KOPT-K1 (cell line): Measurements from ENCODE around the gene SUN3.

Experiments
- H3K27ac ChIP-seq: fragments of 200-600 bp; sonication (generic); 2 replicates; pipeline ENCODE4 v1.5.1; 2016; ENCODE audit warnings: antibody characterized with exemption, mild to moderate bottlenecking, low read depth, low read length; ENCODE audit not compliant: poor library complexity, severe bottlenecking
- H3K36me3 ChIP-seq: fragments of 200-600 bp; sonication (generic); 2 replicates; pipeline ENCODE4 v1.5.1; 2017; ENCODE audit warnings: antibody characterized with exemption, mild to moderate bottlenecking, low read length, moderate library complexity; ENCODE audit not compliant: insufficient read depth
- H3K9me3 ChIP-seq: fragments of 200-600 bp; sonication (generic); 2 replicates; pipeline ENCODE4 v1.5.1; 2017; ENCODE audit warnings: antibody characterized with exemption, low read length, mild to moderate bottlenecking; ENCODE audit not compliant: insufficient read depth, poor library complexity, severe bottlenecking

Gene SUN3

GRCh38 chr7:47973739-47974138, 55.2 kb downstream of the SUN3 start:
- Histone ChIP-seq H3K9me3 (no peaks in the 10 kb centered on the region), H3K36me3 (peaks cover 92% of the 10 kb centered on the region), H3K27ac (no peak overlapping the region)

DNA sequence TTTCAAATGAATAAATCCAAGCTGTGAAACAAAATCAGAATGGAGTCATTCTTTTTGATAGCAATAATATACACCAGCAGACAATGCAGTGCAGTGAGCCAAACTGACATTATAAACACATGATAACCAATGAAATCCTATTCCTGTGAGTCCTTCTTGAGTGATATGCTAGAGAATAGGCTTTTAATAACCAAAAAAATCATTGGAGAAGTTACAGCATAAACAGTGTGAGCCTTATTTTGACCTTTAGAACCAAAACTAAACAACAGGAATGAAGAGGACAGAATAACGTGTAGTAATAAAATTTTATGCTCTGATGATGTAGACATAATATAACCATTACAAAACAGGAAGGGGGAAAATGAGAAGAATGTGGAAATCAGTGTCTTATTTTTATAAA, 58.1 kb downstream of the SUN3 start:
- H3K36me3 ChIP-seq: peaks cover 97% of the 10 kb centered on the region
- no peak overlapping the region for H3K27ac ChIP-seq
- no peaks in the 10 kb centered on the region for H3K9me3 ChIP-seq

GRCh38 chr7:47968847-47969774, 59.8 kb downstream of the SUN3 start:
- Histone ChIP-seq H3K9me3 (no peaks in the 10 kb centered on the region), H3K27ac (no peak overlapping the region), H3K36me3 (peaks cover 97% of the 10 kb centered on the region)

- H3K27ac ChIP-seq: no peak overlapping the region
- peaks cover 97% of the 10 kb centered on the region for H3K36me3 ChIP-seq
- H3K9me3 ChIP-seq: no peaks in the 10 kb centered on the region
Observed at GRCh38 chr7:47967708-47968107, 61.2 kb downstream of the SUN3 start.

DNA sequence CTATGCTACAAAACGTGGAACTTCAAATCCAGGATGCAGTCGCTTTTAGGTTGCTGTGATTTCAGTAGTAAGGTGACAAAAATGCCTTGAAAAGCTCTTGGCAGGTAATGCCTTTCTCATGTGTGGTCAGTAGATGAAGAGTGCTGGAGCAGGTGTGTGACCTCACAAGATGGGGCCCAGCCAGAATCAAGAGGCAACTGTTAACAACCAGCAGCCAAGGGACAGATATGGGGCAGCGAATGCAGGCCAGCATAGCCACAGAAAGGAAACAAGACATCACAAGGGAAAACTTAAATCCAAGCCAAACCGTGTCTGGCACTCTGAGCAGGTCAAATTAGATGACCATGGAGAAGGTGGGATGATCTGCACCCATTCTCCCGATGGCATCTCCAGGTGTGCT, 61.8 kb downstream of the SUN3 start:
- H3K36me3 ChIP-seq: peaks cover 97% of the 10 kb centered on the region
- no peaks in the 10 kb centered on the region for H3K9me3 ChIP-seq

GRCh38 chr7:47965456-47965855, 63.5 kb downstream of the SUN3 start:
- H3K36me3 ChIP-seq: peaks cover 97% of the 10 kb centered on the region
- H3K27ac ChIP-seq: no peak overlapping the region
- no peaks in the 10 kb centered on the region for H3K9me3 ChIP-seq

More for the DNA sequence above, 61.8 kb downstream of the SUN3 start:
- no peak overlapping the region for H3K27ac ChIP-seq

DNA sequence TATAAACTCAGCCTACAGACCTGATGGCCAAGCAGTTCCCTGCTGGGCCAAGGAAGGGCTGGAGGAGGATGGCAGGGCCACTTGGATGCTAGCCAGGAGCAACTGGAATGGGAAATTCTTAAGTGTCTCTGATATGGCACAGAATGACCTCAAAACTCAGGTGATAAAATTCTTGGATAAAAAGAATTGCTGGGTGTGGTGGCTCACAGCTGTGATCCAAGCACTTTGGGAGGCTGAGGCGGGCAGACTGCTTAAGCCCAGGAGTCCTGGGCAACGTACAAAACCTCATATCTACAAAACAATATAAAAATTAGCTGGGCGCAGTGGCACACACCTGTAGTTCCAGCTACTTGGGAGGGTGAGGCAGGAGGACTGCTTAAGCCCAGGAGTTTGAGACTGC, 66.6 kb downstream of the SUN3 start:
- Histone ChIP-seq H3K27ac (no peak overlapping the region), H3K36me3 (peaks cover 69% of the 10 kb centered on the region), H3K9me3 (no peaks in the 10 kb centered on the region)

GRCh38 chr7:47957156-47957555, 71.8 kb downstream of the SUN3 start:
- H3K27ac ChIP-seq: no peak overlapping the region
- H3K36me3 ChIP-seq: peaks cover 41% of the 10 kb centered on the region
- no peaks in the 10 kb centered on the region for H3K9me3 ChIP-seq

- no peak overlapping the region for H3K27ac ChIP-seq
- H3K36me3 ChIP-seq: peaks cover 32% of the 10 kb centered on the region
- no peaks in the 10 kb centered on the region for H3K9me3 ChIP-seq
Observed at GRCh38 chr7:47956220-47956619, 72.7 kb downstream of the SUN3 start.

DNA sequence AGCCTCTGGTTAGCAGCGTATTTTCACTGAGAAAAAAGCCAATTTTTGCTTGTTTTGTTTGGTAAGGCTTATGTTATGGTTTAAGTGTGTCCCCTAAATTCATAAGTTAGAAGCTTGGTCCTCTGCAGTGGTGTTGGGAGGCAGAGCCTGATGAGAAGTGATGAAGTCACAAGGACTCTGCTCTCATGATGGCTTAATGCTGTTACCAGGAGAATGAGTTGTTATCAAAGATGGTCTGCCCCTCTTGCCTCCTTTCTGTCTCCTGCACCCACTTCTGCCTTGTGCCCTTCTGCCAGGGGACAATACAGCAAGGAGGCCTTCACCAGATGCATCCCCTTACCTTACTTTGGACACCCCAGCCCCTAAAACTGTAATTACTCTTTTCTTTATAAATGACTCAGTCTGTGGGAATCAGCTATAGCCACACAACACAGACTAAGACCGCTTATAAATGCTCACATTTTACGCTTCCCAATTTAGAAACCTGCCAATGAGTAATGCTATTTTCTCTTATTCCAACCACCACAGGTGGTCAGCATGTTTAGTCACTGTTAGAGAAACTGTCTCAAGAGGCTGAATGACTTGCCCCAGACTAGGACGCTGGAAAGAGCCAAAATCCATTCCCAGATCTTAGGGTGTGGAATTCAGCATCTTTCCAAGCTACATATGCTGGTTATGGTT, 74.5 kb downstream of the SUN3 start:
- no peaks in the 10 kb centered on the region for H3K9me3 ChIP-seq
- H3K27ac ChIP-seq: no peak overlapping the region
- H3K36me3 ChIP-seq: peaks cover 24% of the 10 kb centered on the region

- peaks cover 24% of the 10 kb centered on the region for H3K36me3 ChIP-seq
- H3K9me3 ChIP-seq: no peaks in the 10 kb centered on the region
- no peak overlapping the region for H3K27ac ChIP-seq
Observed at GRCh38 chr7:47953822-47954221, 75.1 kb downstream of the SUN3 start.

- peaks cover 24% of the 10 kb centered on the region for H3K36me3 ChIP-seq
- H3K9me3 ChIP-seq: no peaks in the 10 kb centered on the region
- no peak overlapping the region for H3K27ac ChIP-seq
Observed at GRCh38 chr7:47952224-47952623, 76.7 kb downstream of the SUN3 start.

GRCh38 chr7:47951374-47951773, 77.5 kb downstream of the SUN3 start:
- H3K27ac ChIP-seq: no peak overlapping the region
- H3K36me3 ChIP-seq: peaks cover 18% of the 10 kb centered on the region
- H3K9me3 ChIP-seq: no peaks in the 10 kb centered on the region

DNA sequence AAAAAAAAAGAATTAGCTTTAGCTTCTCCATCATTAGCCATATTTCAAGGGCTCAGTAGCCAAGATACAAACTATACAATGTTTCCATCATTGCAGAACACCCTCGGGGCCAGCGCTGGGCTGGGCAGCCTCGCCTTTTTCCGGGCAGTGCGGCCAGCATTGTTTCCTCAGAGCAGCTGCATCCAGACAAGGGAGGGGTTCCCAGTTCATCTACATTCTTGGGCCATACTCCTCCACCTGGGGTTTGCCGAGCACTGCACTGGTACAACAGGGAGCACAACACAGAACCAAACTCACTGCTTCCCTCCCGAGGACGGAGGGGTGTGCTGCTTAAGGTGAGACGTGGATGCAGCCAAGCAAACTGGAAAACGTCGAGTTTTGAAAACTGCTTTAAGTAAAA, 78.2 kb downstream of the SUN3 start:
- H3K36me3 ChIP-seq: peaks cover 12% of the 10 kb centered on the region
- H3K9me3 ChIP-seq: no peaks in the 10 kb centered on the region
- H3K27ac ChIP-seq: no peak overlapping the region

- H3K36me3 ChIP-seq: peaks cover 9% of the 10 kb centered on the region
- H3K9me3 ChIP-seq: no peaks in the 10 kb centered on the region
- no peak overlapping the region for H3K27ac ChIP-seq
Observed at GRCh38 chr7:47949703-47950102, 79.2 kb downstream of the SUN3 start.
